Loucy (cell line): ENCODE data around the gene WEE1.

Experiments used
- EZH2phosphoT487 ChIP-seq: fragments of 200-600 bp; IDR thresholded peaks from 2 replicates; pipeline ENCODE4 v1.6.1; 2018; ENCODE audit warnings: antibody characterized with exemption, mild to moderate bottlenecking, moderate library complexity, borderline replicate concordance
- TF ChIP-seq, protein P1 (sequence below): fragments of 200-600 bp; sonication (generic); conservative IDR thresholded peaks from 2 replicates; pipeline ENCODE4 v1.5.1; 2014; ENCODE audit warnings: mild to moderate bottlenecking, antibody characterized with exemption, low read length

GRCh38 chr11:9604134-9604533 lies 30.7 kb downstream of the WEE1 start:
- TF ChIP-seq, protein P1, sequence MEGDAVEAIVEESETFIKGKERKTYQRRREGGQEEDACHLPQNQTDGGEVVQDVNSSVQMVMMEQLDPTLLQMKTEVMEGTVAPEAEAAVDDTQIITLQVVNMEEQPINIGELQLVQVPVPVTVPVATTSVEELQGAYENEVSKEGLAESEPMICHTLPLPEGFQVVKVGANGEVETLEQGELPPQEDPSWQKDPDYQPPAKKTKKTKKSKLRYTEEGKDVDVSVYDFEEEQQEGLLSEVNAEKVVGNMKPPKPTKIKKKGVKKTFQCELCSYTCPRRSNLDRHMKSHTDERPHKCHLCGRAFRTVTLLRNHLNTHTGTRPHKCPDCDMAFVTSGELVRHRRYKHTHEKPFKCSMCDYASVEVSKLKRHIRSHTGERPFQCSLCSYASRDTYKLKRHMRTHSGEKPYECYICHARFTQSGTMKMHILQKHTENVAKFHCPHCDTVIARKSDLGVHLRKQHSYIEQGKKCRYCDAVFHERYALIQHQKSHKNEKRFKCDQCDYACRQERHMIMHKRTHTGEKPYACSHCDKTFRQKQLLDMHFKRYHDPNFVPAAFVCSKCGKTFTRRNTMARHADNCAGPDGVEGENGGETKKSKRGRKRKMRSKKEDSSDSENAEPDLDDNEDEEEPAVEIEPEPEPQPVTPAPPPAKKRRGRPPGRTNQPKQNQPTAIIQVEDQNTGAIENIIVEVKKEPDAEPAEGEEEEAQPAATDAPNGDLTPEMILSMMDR, result no peak
- TF ChIP-seq EZH2phosphoT487, result no peak
